ENCODE data around the gene LCP1.

DNA sequence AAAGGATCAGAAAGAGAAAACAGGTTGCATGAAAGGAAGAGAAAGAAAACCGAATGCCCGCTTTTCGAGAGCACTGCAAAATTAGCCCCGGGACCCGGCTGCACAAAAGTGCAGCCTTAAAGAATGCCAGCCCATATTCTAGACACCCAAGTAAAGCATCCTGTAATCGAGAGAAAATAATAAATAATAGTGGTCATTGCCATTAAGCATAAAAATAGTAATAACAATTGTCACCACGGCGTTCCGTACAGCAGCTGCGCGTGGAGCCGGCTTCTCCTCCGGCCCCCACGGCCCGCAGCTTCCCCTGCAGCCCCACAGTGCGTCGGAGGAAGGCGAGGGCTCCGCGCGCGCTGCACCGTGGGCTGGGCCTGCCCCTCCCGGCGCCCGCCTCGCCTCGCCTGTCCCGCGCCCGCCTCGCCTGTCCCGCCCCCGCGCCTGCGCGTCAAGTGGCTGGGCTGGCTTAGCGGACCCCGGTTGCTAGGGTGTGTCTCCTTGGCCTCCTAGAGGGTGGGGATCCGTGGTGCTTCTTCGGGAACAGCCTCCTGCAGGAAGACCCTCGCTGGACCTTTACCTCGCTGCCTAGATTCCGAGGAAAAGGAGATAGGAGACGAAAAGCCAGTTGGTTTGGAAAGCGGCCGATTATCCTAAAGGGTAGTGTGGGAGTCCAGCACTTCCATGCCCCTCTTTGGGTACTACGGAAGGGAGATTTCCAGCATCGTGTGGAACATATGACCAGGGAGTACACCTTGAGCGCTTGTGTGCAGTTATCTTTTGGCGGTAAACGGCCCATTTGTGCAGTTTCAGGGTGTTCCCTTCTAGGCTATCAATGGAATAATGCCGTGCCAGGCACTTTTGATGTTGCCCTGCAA lies 29.7 kb upstream of the LCP1 start, which contains the start of gene LRRC63:
- TF ChIP-seq, protein P1, sequence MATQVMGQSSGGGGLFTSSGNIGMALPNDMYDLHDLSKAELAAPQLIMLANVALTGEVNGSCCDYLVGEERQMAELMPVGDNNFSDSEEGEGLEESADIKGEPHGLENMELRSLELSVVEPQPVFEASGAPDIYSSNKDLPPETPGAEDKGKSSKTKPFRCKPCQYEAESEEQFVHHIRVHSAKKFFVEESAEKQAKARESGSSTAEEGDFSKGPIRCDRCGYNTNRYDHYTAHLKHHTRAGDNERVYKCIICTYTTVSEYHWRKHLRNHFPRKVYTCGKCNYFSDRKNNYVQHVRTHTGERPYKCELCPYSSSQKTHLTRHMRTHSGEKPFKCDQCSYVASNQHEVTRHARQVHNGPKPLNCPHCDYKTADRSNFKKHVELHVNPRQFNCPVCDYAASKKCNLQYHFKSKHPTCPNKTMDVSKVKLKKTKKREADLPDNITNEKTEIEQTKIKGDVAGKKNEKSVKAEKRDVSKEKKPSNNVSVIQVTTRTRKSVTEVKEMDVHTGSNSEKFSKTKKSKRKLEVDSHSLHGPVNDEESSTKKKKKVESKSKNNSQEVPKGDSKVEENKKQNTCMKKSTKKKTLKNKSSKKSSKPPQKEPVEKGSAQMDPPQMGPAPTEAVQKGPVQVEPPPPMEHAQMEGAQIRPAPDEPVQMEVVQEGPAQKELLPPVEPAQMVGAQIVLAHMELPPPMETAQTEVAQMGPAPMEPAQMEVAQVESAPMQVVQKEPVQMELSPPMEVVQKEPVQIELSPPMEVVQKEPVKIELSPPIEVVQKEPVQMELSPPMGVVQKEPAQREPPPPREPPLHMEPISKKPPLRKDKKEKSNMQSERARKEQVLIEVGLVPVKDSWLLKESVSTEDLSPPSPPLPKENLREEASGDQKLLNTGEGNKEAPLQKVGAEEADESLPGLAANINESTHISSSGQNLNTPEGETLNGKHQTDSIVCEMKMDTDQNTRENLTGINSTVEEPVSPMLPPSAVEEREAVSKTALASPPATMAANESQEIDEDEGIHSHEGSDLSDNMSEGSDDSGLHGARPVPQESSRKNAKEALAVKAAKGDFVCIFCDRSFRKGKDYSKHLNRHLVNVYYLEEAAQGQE (IDR thresholded peaks at IDR 0.05; ENCODE audit: insufficient read depth in 1 of 2, low read depth in 2 of 2, low read length in 2 of 2), result no peak
- no peak for TF ChIP-seq TAF1 (IDR thresholded peaks at IDR 0.05; ENCODE audit: borderline replicate concordance, insufficient read depth, low read length)
- TF ChIP-seq POLR2AphosphoS5 (IDR thresholded peaks at IDR 0.05; ENCODE audit: low read depth, low read length), result no peak
- TF ChIP-seq SIN3A (IDR thresholded peaks at IDR 0.05; ENCODE audit: borderline replicate concordance, insufficient read depth, low read length), result no peak
